OCI-LY7 (cell line): ENCODE results near the gene SLC27A1. TPM values are rescaled to one million over a fixed set of nuclear protein-coding genes. Genes with fewer than 3 reads are reported as not detected.

ENCODE experiments used
- BruUV-seq: library from RNA; stranded (reverse); fragments of 400-500 nt; replicated peaks from 2 replicates; lab custom pipeline; 2021; lab: Mats Ljungman, UMichigan
- CTCF ChIA-PET: fragments of 300-600 bp; sonication (Branson Sonifier 250); formaldehyde crosslinking; loops from one replicate; lab custom pipeline; 2022; ENCODE audit warnings: antibody characterized with exemption; ENCODE audit not compliant: unreplicated experiment; lab: Charles Lee
- POLR2A ChIA-PET: fragments of 300-600 bp; sonication (Branson Sonifier 250); formaldehyde crosslinking; loops from one replicate; lab custom pipeline; 2022; ENCODE audit warnings: antibody characterized with exemption; lab: Charles Lee
- DNase-seq: peaks from one replicate; pipeline ENCODE4 v3.0.0-alpha.2; 2015; ENCODE audit warnings: low spot score
- H2AFZ ChIP-seq: fragments of 200-600 bp; sonication (generic), shearing (Covaris generic); 2 replicates; pipeline ENCODE4 v1.6.1; 2014; ENCODE audit warnings: mild to moderate bottlenecking, antibody characterized with exemption, low read length, moderate library complexity
- H3K27ac ChIP-seq: fragments of 200-600 bp; sonication (generic); 2 replicates; pipeline ENCODE4 v1.5.1; 2014; ENCODE audit warnings: mixed run types, low read depth, mild to moderate bottlenecking, moderate library complexity, low read length, inconsistent platforms; ENCODE audit not compliant: poor library complexity, severe bottlenecking
- H3K36me3 ChIP-seq: fragments of 200-600 bp; sonication (generic); 2 replicates; pipeline ENCODE4 v1.6.1; 2014; ENCODE audit warnings: mild to moderate bottlenecking, antibody characterized with exemption, low read length, moderate library complexity, mixed read lengths; ENCODE audit not compliant: insufficient read depth
- H3K4me1 ChIP-seq: fragments of 200-600 bp; sonication (generic); 2 replicates; pipeline ENCODE4 v1.5.1; 2014; ENCODE audit warnings: mild to moderate bottlenecking, low read length; ENCODE audit not compliant: insufficient read depth, poor library complexity, severe bottlenecking
- H3K4me2 ChIP-seq: fragments of 200-600 bp; sonication (generic); 2 replicates; pipeline ENCODE4 v1.6.1; 2014; ENCODE audit warnings: mild to moderate bottlenecking, low read length
- H3K4me3 ChIP-seq: fragments of 200-600 bp; sonication (generic); 2 replicates; pipeline ENCODE4 v1.5.1; 2014; ENCODE audit warnings: mild to moderate bottlenecking, low read depth, low read length; ENCODE audit not compliant: poor library complexity, severe bottlenecking
- H3K79me2 ChIP-seq: fragments of 200-600 bp; sonication (generic); 2 replicates; pipeline ENCODE4 v1.6.1; 2016; ENCODE audit warnings: low read depth, mild to moderate bottlenecking, low read length, moderate library complexity, mixed read lengths; ENCODE audit not compliant: insufficient read depth
- H3K9me2 ChIP-seq: fragments of 200-600 bp; sonication (generic); 2 replicates; pipeline ENCODE4 v1.6.1; 2016; ENCODE audit warnings: mild to moderate bottlenecking, low read length, mixed read lengths; ENCODE audit not compliant: insufficient read depth
- H3K9me3 ChIP-seq: fragments of 200-600 bp; sonication (generic); 2 replicates; pipeline ENCODE4 v1.6.1; 2014; ENCODE audit warnings: mild to moderate bottlenecking, mixed run types, low read length, mixed read lengths
- H4K20me1 ChIP-seq: fragments of 200-600 bp; sonication (generic); 2 replicates; pipeline ENCODE4 v1.6.1; 2014; ENCODE audit warnings: mild to moderate bottlenecking, antibody characterized with exemption, low read length, moderate library complexity, mixed read lengths; ENCODE audit not compliant: insufficient read depth
- EZH2phosphoT487 ChIP-seq: fragments of 200-600 bp; sonication (generic); IDR thresholded peaks from 2 replicates; pipeline ENCODE4 v1.6.1; 2018; ENCODE audit warnings: low read depth, borderline replicate concordance, mild to moderate bottlenecking, mixed run types, antibody characterized with exemption, low read length, moderate library complexity, mixed read lengths
- intact Hi-C: fragments of 100-400 bp; cut with micrococcal nuclease; formaldehyde crosslinking; loops from one replicate; pipeline ENCODE4 v1.10.0; 2022; ENCODE audit not compliant: unreplicated experiment
- total RNA-seq, 2 experiments: library from RNA; depleted of rRNA in 1 of 2; stranded (reverse); fragments of >200 nt in 1 of 2; shearing (Covaris generic) in 1 of 2; gene quantifications; 2 replicates each; pipeline ENCODE4 v1.2.3, GENCODE V29; 2014 to 2022
- TF ChIP-seq, protein P1 (sequence below): fragments of 200-600 bp; sonication (generic); conservative IDR thresholded peaks from 2 replicates; pipeline ENCODE4 v1.5.1; 2014; ENCODE audit warnings: mild to moderate bottlenecking, antibody characterized with exemption, low read length, moderate library complexity, mixed read lengths

SLC27A1 gene
- total RNA-seq, 2 experiments from 2014 or later, result 2.5 to 3.2 TPM

- H3K9me3 ChIP-seq, result no peaks in the 10 kb centered on the region
- TF ChIP-seq, protein P1, sequence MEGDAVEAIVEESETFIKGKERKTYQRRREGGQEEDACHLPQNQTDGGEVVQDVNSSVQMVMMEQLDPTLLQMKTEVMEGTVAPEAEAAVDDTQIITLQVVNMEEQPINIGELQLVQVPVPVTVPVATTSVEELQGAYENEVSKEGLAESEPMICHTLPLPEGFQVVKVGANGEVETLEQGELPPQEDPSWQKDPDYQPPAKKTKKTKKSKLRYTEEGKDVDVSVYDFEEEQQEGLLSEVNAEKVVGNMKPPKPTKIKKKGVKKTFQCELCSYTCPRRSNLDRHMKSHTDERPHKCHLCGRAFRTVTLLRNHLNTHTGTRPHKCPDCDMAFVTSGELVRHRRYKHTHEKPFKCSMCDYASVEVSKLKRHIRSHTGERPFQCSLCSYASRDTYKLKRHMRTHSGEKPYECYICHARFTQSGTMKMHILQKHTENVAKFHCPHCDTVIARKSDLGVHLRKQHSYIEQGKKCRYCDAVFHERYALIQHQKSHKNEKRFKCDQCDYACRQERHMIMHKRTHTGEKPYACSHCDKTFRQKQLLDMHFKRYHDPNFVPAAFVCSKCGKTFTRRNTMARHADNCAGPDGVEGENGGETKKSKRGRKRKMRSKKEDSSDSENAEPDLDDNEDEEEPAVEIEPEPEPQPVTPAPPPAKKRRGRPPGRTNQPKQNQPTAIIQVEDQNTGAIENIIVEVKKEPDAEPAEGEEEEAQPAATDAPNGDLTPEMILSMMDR, result no peak
- no peak for TF ChIP-seq EZH2phosphoT487
- no peaks in the 10 kb centered on the region for H3K36me3 ChIP-seq
- BruUV-seq, result no TSS peak
- ChIA-PET CTCF (no interaction called here), POLR2A (interaction anchor here (0.7 kb wide), 1 partner anchor 1142 kb away, joined by 6 read pairs; no protein-coding TSS in a partner anchor)
- no peaks in the 10 kb centered on the region for H4K20me1 ChIP-seq
- no peak overlapping the region for H3K27ac ChIP-seq
- H3K79me2 ChIP-seq, result no peaks in the 10 kb centered on the region
- peaks cover 7% of the 10 kb centered on the region for H3K4me1 ChIP-seq
- no peak for DNase-seq
- intact Hi-C loops, result no loop called here
- no peak overlapping the region for H2AFZ ChIP-seq
- H3K9me2 ChIP-seq, result no peaks in the 10 kb centered on the region
- H3K4me2 ChIP-seq, result no peak overlapping the region
- no peak overlapping the region for H3K4me3 ChIP-seq
Observed at GRCh38 chr19:17475541-17476115, 5.3 kb downstream of the SLC27A1 start.

DNA sequence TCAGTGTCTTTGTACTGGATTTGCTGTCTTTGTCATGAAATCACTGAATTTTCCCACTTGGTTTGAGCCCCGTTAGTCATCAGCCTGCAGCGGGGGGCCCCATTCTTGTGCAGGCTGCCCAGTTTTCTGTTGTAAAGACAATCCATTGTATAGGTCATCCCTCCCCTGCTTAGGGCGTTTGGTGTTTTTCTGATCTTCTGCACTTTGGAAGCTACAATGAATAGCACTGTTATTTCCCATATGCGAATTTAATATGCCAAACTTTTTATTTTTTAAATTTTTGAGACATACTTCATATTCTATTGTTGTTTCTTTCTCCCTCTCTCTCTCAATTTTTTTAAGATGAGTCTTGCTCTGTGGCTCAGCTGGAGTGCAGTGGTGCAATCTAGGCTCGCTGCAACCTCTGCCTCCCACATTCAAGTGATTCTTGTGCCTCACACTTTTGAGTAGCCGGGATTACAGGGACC lies 9.0 kb downstream of the SLC27A1 start:
- no peak for DNase-seq
- no peaks in the 10 kb centered on the region for H3K9me2 ChIP-seq
- no peaks in the 10 kb centered on the region for H3K36me3 ChIP-seq
- H3K9me3 ChIP-seq, result no peaks in the 10 kb centered on the region
- no peaks in the 10 kb centered on the region for H3K4me1 ChIP-seq
- BruUV-seq, result no TSS peak
- H3K27ac ChIP-seq, result no peak overlapping the region
- intact Hi-C loops, result no loop called here
- ChIA-PET CTCF (no interaction called here), POLR2A (interaction anchor here (0.6 kb wide), 2 partner anchors 54 to 800 kb away, joined by 3 read pairs; no protein-coding TSS in a partner anchor)
- H4K20me1 ChIP-seq, result no peaks in the 10 kb centered on the region
- no peak overlapping the region for H3K4me3 ChIP-seq
- no peak overlapping the region for H2AFZ ChIP-seq
- H3K79me2 ChIP-seq, result no peaks in the 10 kb centered on the region
- H3K4me2 ChIP-seq, result no peak overlapping the region
- TF ChIP-seq, protein P1, result no peak
- TF ChIP-seq EZH2phosphoT487, result no peak

DNA sequence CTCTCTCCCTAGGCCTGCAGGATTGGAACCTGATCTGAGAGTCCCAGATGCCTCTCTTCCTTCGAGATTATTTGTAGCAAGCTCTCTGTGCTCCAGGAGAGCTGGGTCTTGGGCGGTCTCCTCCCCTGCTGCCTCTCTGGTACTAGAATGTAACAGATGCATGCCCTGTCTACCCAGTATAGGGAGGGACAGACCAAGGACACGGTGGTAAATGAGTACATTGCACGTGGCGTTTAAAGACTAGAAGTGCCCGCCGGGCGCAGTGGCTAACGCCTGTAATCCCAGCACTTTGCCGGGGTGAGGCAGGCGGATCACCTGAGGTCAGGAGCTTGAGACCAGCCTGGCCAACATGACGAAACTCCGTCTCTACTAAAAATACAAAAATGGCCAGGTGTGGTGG lies 11.7 kb downstream of the SLC27A1 start:
- H3K9me3 ChIP-seq, result no peaks in the 10 kb centered on the region
- no peaks in the 10 kb centered on the region for H4K20me1 ChIP-seq
- H2AFZ ChIP-seq, result no peak overlapping the region
- H3K36me3 ChIP-seq, result no peaks in the 10 kb centered on the region
- no peak overlapping the region for H3K4me2 ChIP-seq
- H3K4me1 ChIP-seq, result no peaks in the 10 kb centered on the region
- no peaks in the 10 kb centered on the region for H3K79me2 ChIP-seq
- DNase-seq, result no peak
- intact Hi-C loops, result no loop called here
- CTCF ChIA-PET, result no interaction called here
- no peak overlapping the region for H3K27ac ChIP-seq
- no peak overlapping the region for H3K4me3 ChIP-seq
- BruUV-seq, result no TSS peak
- POLR2A ChIA-PET, result no interaction called here
- H3K9me2 ChIP-seq, result no peaks in the 10 kb centered on the region
- TF ChIP-seq, protein P1, result no peak
- no peak for TF ChIP-seq EZH2phosphoT487
